Left ventricle myocardium inferior (tissue), 1 donor: Measurements from ENCODE around the gene GSG1L. TPM values are rescaled to one million over a fixed set of nuclear protein-coding genes. Genes with fewer than 3 reads are reported as not detected.
"Not testable (repeated sequence)": the region's sequence is repeated elsewhere in the genome, so short reads cannot be mapped to it uniquely, and the experiment has no call there.

Source experiments
- DNase-seq: peaks from one replicate; pipeline ENCODE4 v3.0.0-alpha.2; 2020
- H3K27ac ChIP-seq: fragments of 200-600 bp; replicated peaks from 2 replicates; pipeline ENCODE4 v1.8.0; 2021
- H3K27me3 ChIP-seq: fragments of 200-600 bp; 2 replicates; pipeline ENCODE4 v1.8.0; 2021; ENCODE audit warnings: low read depth
- H3K36me3 ChIP-seq: fragments of 200-600 bp; 2 replicates; pipeline ENCODE4 v1.8.0; 2021
- H3K4me1 ChIP-seq: fragments of 200-600 bp; 2 replicates; pipeline ENCODE4 v1.8.0; 2021
- H3K4me3 ChIP-seq: fragments of 200-600 bp; 2 replicates; pipeline ENCODE4 v1.8.0; 2021; ENCODE audit warnings: mild to moderate bottlenecking, moderate library complexity
- H3K9me3 ChIP-seq: fragments of 200-600 bp; replicated peaks from 2 replicates; pipeline ENCODE4 v1.8.0; 2021
- CTCF ChIP-seq: fragments of 200-600 bp; IDR thresholded peaks from 2 replicates; pipeline ENCODE4 v1.8.0; 2021; ENCODE audit warnings: antibody characterized with exemption, mild to moderate bottlenecking, borderline replicate concordance
- intact Hi-C: fragments of 100-400 bp; cut with micrococcal nuclease; formaldehyde crosslinking; loops from one replicate; pipeline ENCODE4 v1.11.0; 2022
- total RNA-seq: library from RNA; stranded (reverse); fragmentation: NEBNext Ultra II Directional; extraction: Animal tissue kit (Norgen Biotek cat#: 25700); gene quantifications from one replicate; pipeline ENCODE4 v1.2.1, GENCODE V29; 2021
- donor health status: DM: no; HTN: yes; CAD: no; lungs with severe emphysema.

GSG1L gene
- total RNA-seq, 1 donor from 2014 or later, result 3.4 TPM

- Histone ChIP-seq H3K4me1 (no peaks in the 10 kb centered on the region), H3K27ac (no peak overlapping the region), H3K27me3 (peaks cover 48% of the 10 kb centered on the region), H3K9me3 (no peaks in the 10 kb centered on the region), H3K36me3 (no peaks in the 10 kb centered on the region), H3K4me3 (no peak overlapping the region)
- intact Hi-C loops, result no loop called here
- no peak for DNase-seq
- no peak for TF ChIP-seq CTCF
Observed at GRCh38 chr16:27943766-27944165, 119.7 kb downstream of the GSG1L start.

GRCh38 chr16:27942071-27942470 lies 121.4 kb downstream of the GSG1L start:
- DNase-seq, H3K4me1 ChIP-seq, H3K27ac ChIP-seq, H3K4me3 ChIP-seq, intact Hi-C loops, H3K9me3 ChIP-seq, H3K36me3 ChIP-seq: not testable (repeated sequence)
- peaks cover 58% of the 10 kb centered on the region for H3K27me3 ChIP-seq

GRCh38 chr16:27935076-27935475 lies 128.4 kb downstream of the GSG1L start:
- H3K36me3 ChIP-seq, result no peaks in the 10 kb centered on the region
- no peak for DNase-seq
- no peak for TF ChIP-seq CTCF
- H3K27ac ChIP-seq, result no peak overlapping the region
- H3K4me1 ChIP-seq, result no peaks in the 10 kb centered on the region
- intact Hi-C loops, result no loop called here
- H3K27me3 ChIP-seq, result peaks cover 35% of the 10 kb centered on the region
- H3K4me3 ChIP-seq, result no peak overlapping the region
- H3K9me3 ChIP-seq, result peaks cover 11% of the 10 kb centered on the region

GRCh38 chr16:27932542-27933135 lies 130.9 kb downstream of the GSG1L start:
- H3K36me3 ChIP-seq, result no peaks in the 10 kb centered on the region
- H3K9me3 ChIP-seq, result peaks cover 11% of the 10 kb centered on the region
- no peak overlapping the region for H3K27ac ChIP-seq
- no peak for TF ChIP-seq CTCF
- peaks cover 54% of the 10 kb centered on the region for H3K27me3 ChIP-seq
- intact Hi-C loops, result no loop called here
- H3K4me1 ChIP-seq, result no peaks in the 10 kb centered on the region
- no peak overlapping the region for H3K4me3 ChIP-seq
- DNase-seq, result no peak

GRCh38 chr16:27929818-27930217 lies 133.7 kb downstream of the GSG1L start:
- Histone ChIP-seq H3K4me3 (no peak overlapping the region), H3K36me3 (no peaks in the 10 kb centered on the region), H3K27ac (no peak overlapping the region), H3K4me1 (no peaks in the 10 kb centered on the region), H3K27me3 (peaks cover 46% of the 10 kb centered on the region), H3K9me3 (peaks cover 11% of the 10 kb centered on the region)
- intact Hi-C loops, result no loop called here
- TF ChIP-seq CTCF, result no peak
- DNase-seq, result no peak

- peaks cover 56% of the 10 kb centered on the region for H3K27me3 ChIP-seq
- H3K9me3 ChIP-seq, result peaks cover 11% of the 10 kb centered on the region
- no peak overlapping the region for H3K27ac ChIP-seq
- intact Hi-C loops, result no loop called here
- no peak overlapping the region for H3K4me3 ChIP-seq
- H3K36me3 ChIP-seq, result no peaks in the 10 kb centered on the region
- DNase-seq, result no peak
- H3K4me1 ChIP-seq, result no peaks in the 10 kb centered on the region
- no peak for TF ChIP-seq CTCF
Observed at GRCh38 chr16:27928542-27928941, 135.0 kb downstream of the GSG1L start.
